GM12878 (cell line): ENCODE data around the gene ANP32E. TPM values are rescaled to one million over a fixed set of nuclear protein-coding genes. Genes with fewer than 3 reads are reported as not detected.

ENCODE experiments used
- BRCA1 ChIP-seq: IDR thresholded peaks from 2 replicates; pipeline ENCODE4 v1.6.1; 2011; ENCODE audit warnings: low read depth, low read length, improper control_type of control experiment
- CBX5 ChIP-seq: sonication (generic); IDR thresholded peaks from 2 replicates; pipeline ENCODE4 v1.6.1; 2016; ENCODE audit warnings: low read depth, moderate library complexity, mild to moderate bottlenecking, inconsistent platforms
- CHD1 ChIP-seq: IDR thresholded peaks from 2 replicates; pipeline ENCODE4 v1.6.1; 2012; ENCODE audit warnings: low read depth, low read length, improper control_type of control experiment
- CHD2 ChIP-seq: IDR thresholded peaks from 2 replicates; pipeline ENCODE4 v1.6.1; 2011; ENCODE audit warnings: low read depth, low read length, improper control_type of control experiment, borderline replicate concordance
- CREB1 ChIP-seq: IDR thresholded peaks from 2 replicates; pipeline ENCODE4 v1.6.1; 2012; ENCODE audit warnings: low read depth, mild to moderate bottlenecking, inconsistent platforms
- EP300 ChIP-seq, 2 experiments: fragments of 150-350 bp in 1 of 2; IDR thresholded peaks; 2 replicates each; pipeline ENCODE4 v1.6.1; 2011 to 2012; ENCODE audit warnings: low read depth in 2 of 2, low read length in 2 of 2, borderline replicate concordance in 1 of 2, improper control_type of control experiment in 1 of 2, inconsistent platforms in 1 of 2; ENCODE audit not compliant: control insufficient read depth in 1 of 2
- FOXK2 ChIP-seq: fragments of 450-650 bp; IDR thresholded peaks from 2 replicates; pipeline ENCODE4 v1.6.1; 2017; ENCODE audit warnings: mild to moderate bottlenecking, moderate library complexity
- IKZF2 ChIP-seq, 2 experiments: fragments of 450-650 bp; IDR thresholded peaks; 2 replicates each; pipeline ENCODE4 v1.6.1; 2017; ENCODE audit warnings: mild to moderate bottlenecking in 2 of 2, moderate library complexity in 2 of 2
- JUND ChIP-seq: IDR thresholded peaks from 2 replicates; pipeline ENCODE4 v1.6.1; 2012; ENCODE audit warnings: low read depth, mild to moderate bottlenecking, low read length, improper control_type of control experiment, moderate library complexity
- MXI1 ChIP-seq: fragments of 150-350 bp; IDR thresholded peaks from 2 replicates; pipeline ENCODE4 v1.6.1; 2011; ENCODE audit warnings: low read depth, mild to moderate bottlenecking, inconsistent platforms, low read length, improper control_type of control experiment
- PAX5 ChIP-seq: IDR thresholded peaks from 2 replicates; pipeline ENCODE4 v1.6.1; 2011; ENCODE audit warnings: low read depth, low read length, borderline replicate concordance
- RAD21 ChIP-seq: IDR thresholded peaks from 2 replicates; pipeline ENCODE4 v1.6.1; 2011; ENCODE audit warnings: mild to moderate bottlenecking, low read depth, low read length, moderate library complexity; ENCODE audit not compliant: insufficient read depth
- SMAD1 ChIP-seq: fragments of 450-650 bp; IDR thresholded peaks from 2 replicates; pipeline ENCODE4 v1.6.1; 2018; ENCODE audit warnings: mild to moderate bottlenecking, low read depth; ENCODE audit not compliant: partially characterized antibody
- TAF1 ChIP-seq: IDR thresholded peaks from 2 replicates; pipeline ENCODE4 v1.6.1; 2011; ENCODE audit warnings: mild to moderate bottlenecking, low read depth, low read length, borderline replicate concordance
- TCF3 ChIP-seq: IDR thresholded peaks from 2 replicates; pipeline ENCODE4 v1.6.1; 2012; ENCODE audit warnings: low read depth, mild to moderate bottlenecking, low read length, borderline replicate concordance; ENCODE audit not compliant: insufficient read depth
- TCF7 ChIP-seq: IDR thresholded peaks from 2 replicates; pipeline ENCODE4 v1.6.1; 2014; ENCODE audit warnings: antibody characterized with exemption, borderline replicate concordance
- polyA plus RNA-seq, 11 experiments: library from polyadenylated mRNA; depleted of rRNA in 4 of 11; unstranded in 6 of 11; stranded (reverse) in 5 of 11; fragments of >200 nt; fragmentation: Nextera tagmentation in 4 of 11; fragmentation: Illumina TruSeq in 1 of 11; extraction: Ambion mirVana in 4 of 11; extraction: Trizol in 1 of 11; gene quantifications; 1 replicate in 1 of 11; 2 replicates in 10 of 11; pipeline versions ENCODE4 v1.2.1 to v1.2.3, GENCODE V29; 2011 to 2016; ENCODE audit warnings: inconsistent platforms in 2 of 11, missing spikeins in 2 of 11, low read depth in 1 of 11
- total RNA-seq, 4 experiments: library from RNA; depleted of rRNA in 3 of 4; stranded (reverse); fragments of >200 nt in 3 of 4; fragmentation: Illumina TruSeq in 1 of 4; extraction: Trizol in 1 of 4; gene quantifications; 2 replicates each; pipeline versions ENCODE4 v1.2.1 to v1.2.3, GENCODE V29; 2013 to 2021
- TF ChIP-seq, protein P1 (sequence below): IDR thresholded peaks from 2 replicates; pipeline ENCODE4 v1.6.1; 2012; ENCODE audit warnings: improper control_type of control experiment, low read depth, low read length; ENCODE audit not compliant: insufficient replicate concordance
- TF ChIP-seq, protein P2 (sequence below): fragments of 450-650 bp; IDR thresholded peaks from 2 replicates; pipeline ENCODE4 v1.6.1; 2017; ENCODE audit warnings: mild to moderate bottlenecking, low read depth, inconsistent platforms; ENCODE audit not compliant: poor library complexity, severe bottlenecking
- TF ChIP-seq, protein P3 (sequence below): fragments of 150-350 bp; IDR thresholded peaks from 2 replicates; pipeline ENCODE4 v1.6.1; 2014; ENCODE audit warnings: mild to moderate bottlenecking, low read depth, low read length

ANP32E gene
- total and polyA plus RNA-seq, 10 of the 15 experiments (the other 5 are each of a cell fraction or from before 2014, with no cell fraction given): 59.2 to 250 (median 121) TPM

DNA sequence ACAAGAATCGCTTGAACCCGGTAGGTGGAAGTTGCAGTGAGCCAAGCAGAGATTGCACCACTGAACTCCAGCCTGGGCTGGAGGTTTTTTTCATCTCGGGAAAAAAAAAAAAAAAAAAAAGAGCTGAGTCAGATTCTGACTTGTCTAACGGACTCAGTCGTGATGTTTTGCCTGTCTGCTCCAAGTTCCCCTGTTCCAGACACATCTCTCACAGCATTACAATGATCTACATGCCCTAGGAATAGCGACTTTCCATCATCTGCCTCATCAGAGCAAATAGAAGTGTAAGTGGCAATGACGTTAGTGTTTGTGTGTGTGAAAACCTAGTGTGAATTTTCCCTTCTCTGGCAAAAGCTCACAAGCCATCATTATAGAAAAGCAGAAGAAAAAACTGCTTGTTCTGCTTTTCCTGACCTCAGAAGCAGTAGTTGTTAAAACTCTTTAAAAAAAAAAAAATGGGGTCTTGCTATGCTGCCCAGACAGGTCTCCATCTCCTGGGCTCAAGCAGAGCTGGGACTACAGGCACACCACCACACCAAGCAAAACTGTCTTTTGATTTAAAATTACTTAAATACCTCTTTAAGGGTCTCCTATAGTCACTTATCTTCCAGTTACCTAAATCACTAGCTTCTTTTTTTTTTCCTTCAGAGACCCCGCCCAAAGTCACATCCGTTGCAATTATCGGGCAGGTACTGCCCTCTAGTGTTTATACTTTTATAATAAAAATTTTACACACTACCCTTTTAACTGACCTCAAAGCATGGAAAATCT is 48.9 kb downstream of the ANP32E start (continued):
- TF ChIP-seq, protein P1, sequence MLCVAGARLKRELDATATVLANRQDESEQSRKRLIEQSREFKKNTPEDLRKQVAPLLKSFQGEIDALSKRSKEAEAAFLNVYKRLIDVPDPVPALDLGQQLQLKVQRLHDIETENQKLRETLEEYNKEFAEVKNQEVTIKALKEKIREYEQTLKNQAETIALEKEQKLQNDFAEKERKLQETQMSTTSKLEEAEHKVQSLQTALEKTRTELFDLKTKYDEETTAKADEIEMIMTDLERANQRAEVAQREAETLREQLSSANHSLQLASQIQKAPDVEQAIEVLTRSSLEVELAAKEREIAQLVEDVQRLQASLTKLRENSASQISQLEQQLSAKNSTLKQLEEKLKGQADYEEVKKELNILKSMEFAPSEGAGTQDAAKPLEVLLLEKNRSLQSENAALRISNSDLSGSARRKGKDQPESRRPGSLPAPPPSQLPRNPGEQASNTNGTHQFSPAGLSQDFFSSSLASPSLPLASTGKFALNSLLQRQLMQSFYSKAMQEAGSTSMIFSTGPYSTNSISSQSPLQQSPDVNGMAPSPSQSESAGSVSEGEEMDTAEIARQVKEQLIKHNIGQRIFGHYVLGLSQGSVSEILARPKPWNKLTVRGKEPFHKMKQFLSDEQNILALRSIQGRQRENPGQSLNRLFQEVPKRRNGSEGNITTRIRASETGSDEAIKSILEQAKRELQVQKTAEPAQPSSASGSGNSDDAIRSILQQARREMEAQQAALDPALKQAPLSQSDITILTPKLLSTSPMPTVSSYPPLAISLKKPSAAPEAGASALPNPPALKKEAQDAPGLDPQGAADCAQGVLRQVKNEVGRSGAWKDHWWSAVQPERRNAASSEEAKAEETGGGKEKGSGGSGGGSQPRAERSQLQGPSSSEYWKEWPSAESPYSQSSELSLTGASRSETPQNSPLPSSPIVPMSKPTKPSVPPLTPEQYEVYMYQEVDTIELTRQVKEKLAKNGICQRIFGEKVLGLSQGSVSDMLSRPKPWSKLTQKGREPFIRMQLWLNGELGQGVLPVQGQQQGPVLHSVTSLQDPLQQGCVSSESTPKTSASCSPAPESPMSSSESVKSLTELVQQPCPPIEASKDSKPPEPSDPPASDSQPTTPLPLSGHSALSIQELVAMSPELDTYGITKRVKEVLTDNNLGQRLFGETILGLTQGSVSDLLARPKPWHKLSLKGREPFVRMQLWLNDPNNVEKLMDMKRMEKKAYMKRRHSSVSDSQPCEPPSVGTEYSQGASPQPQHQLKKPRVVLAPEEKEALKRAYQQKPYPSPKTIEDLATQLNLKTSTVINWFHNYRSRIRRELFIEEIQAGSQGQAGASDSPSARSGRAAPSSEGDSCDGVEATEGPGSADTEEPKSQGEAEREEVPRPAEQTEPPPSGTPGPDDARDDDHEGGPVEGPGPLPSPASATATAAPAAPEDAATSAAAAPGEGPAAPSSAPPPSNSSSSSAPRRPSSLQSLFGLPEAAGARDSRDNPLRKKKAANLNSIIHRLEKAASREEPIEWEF: no peak
- TF ChIP-seq, protein P2, sequence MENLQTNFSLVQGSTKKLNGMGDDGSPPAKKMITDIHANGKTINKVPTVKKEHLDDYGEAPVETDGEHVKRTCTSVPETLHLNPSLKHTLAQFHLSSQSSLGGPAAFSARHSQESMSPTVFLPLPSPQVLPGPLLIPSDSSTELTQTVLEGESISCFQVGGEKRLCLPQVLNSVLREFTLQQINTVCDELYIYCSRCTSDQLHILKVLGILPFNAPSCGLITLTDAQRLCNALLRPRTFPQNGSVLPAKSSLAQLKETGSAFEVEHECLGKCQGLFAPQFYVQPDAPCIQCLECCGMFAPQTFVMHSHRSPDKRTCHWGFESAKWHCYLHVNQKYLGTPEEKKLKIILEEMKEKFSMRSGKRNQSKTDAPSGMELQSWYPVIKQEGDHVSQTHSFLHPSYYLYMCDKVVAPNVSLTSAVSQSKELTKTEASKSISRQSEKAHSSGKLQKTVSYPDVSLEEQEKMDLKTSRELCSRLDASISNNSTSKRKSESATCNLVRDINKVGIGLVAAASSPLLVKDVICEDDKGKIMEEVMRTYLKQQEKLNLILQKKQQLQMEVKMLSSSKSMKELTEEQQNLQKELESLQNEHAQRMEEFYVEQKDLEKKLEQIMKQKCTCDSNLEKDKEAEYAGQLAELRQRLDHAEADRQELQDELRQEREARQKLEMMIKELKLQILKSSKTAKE: no peak
- TF ChIP-seq TAF1: no peak
- TF ChIP-seq CHD2: 0 out of 2 replicates have a peak, but pooled peaks have one; percentile 16
- TF ChIP-seq EP300 (IDR thresholded peaks at IDR 0.05; ENCODE audit: borderline replicate concordance in 1 of 2, control insufficient read depth in 1 of 2, low read depth in 2 of 2, low read length in 2 of 2): peak; percentile 43 to 80; a peak in 3 of 4 replicates
- peak; percentile 71 for TF ChIP-seq RAD21
- peak; percentile 85 to 93; a peak in 3 of 4 replicates for TF ChIP-seq IKZF2 (IDR thresholded peaks at IDR 0.05)
- TF ChIP-seq FOXK2: no peak
- TF ChIP-seq TCF7: no peak
- no peak for TF ChIP-seq CREB1
- TF ChIP-seq TCF3: no peak
- no peak for TF ChIP-seq CHD1
- no peak for TF ChIP-seq MXI1
- no peak for TF ChIP-seq SMAD1
- no peak for TF ChIP-seq PAX5
- TF ChIP-seq, protein P3, sequence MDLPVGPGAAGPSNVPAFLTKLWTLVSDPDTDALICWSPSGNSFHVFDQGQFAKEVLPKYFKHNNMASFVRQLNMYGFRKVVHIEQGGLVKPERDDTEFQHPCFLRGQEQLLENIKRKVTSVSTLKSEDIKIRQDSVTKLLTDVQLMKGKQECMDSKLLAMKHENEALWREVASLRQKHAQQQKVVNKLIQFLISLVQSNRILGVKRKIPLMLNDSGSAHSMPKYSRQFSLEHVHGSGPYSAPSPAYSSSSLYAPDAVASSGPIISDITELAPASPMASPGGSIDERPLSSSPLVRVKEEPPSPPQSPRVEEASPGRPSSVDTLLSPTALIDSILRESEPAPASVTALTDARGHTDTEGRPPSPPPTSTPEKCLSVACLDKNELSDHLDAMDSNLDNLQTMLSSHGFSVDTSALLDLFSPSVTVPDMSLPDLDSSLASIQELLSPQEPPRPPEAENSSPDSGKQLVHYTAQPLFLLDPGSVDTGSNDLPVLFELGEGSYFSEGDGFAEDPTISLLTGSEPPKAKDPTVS: no peak
- no peak for TF ChIP-seq JUND
- TF ChIP-seq CBX5: no peak
- TF ChIP-seq BRCA1: no peak
